HCT116 (cell line): Measurements from ENCODE around the gene HOXB7. TPM values are rescaled to one million over a fixed set of nuclear protein-coding genes. Genes with fewer than 3 reads are reported as not detected.

Experiments used
- ATAC-seq: fragments of 200-7000 bp; cut with Tn5 transposase; 2 replicates; pipeline ENCODE4 v1.9.1; 2020; ENCODE audit warnings: mild to moderate bottlenecking, moderate library complexity
- BruUV-seq: library from RNA; stranded (reverse); fragments of 400-500 nt; replicated peaks from 2 replicates; lab custom pipeline; 2021; lab: Mats Ljungman, UMichigan
- CTCF ChIA-PET: fragments of 300-600 bp; sonication (Branson Sonifier 250); formaldehyde crosslinking; loops from one replicate; lab custom pipeline; 2021; ENCODE audit warnings: antibody characterized with exemption; lab: Charles Lee
- POLR2A ChIA-PET: fragments of 300-600, 350-600 bp; sonication (Branson Sonifier 250); formaldehyde crosslinking; loops from one replicate; lab custom pipeline; 2021; ENCODE audit warnings: antibody characterized with exemption; lab: Charles Lee
- RAD21 ChIA-PET, 2 experiments: fragments of 300-600 bp; sonication (Branson Sonifier 250); formaldehyde crosslinking; loops; one replicate each; lab custom pipeline; 2023; ENCODE audit warnings: low total read pairs in 2 of 2; ENCODE audit not compliant: uncharacterized antibody in 2 of 2, unreplicated experiment in 2 of 2, low non-redundant PET in 1 of 2; lab: Charles Lee
- DNase-seq: peaks from one replicate; pipeline ENCODE4 v3.0.0-alpha.2; 2010; ENCODE audit warnings: low read depth, low spot score
- H2AFZ ChIP-seq: fragments of 200-600 bp; shearing (Covaris generic), sonication (generic); 2 replicates; pipeline ENCODE4 v1.6.1; 2017; ENCODE audit warnings: low read depth, mixed run types, mixed read lengths, antibody characterized with exemption, low read length; ENCODE audit not compliant: poor library complexity, severe bottlenecking
- H3K27ac ChIP-seq: 2 replicates; pipeline ENCODE4 v1.5.1; 2012; ENCODE audit warnings: low read depth, low read length
- H3K27me3 ChIP-seq: fragments of 200-600 bp; sonication (generic); 2 replicates; pipeline ENCODE4 v1.6.1; 2016; ENCODE audit warnings: mixed run types, low read length, mixed read lengths; ENCODE audit not compliant: insufficient read depth
- H3K36me3 ChIP-seq, 2 experiments: fragments of 200-500 bp in 1 of 2; fragments of 200-600 bp in 1 of 2; sonication (Bioruptor generic) in 1 of 2; sonication (generic) in 1 of 2; 2 replicates each; pipeline versions ENCODE4 v1.5.1 to v1.6.1; 2014 to 2016; ENCODE audit warnings: low read length in 2 of 2, inconsistent platforms in 1 of 2, mixed read lengths in 1 of 2, mixed run types in 1 of 2; ENCODE audit not compliant: insufficient read depth in 2 of 2, control insufficient read depth in 1 of 2
- H3K4me1 ChIP-seq, 2 experiments: fragments of 200-600 bp in 1 of 2; sonication (generic) in 1 of 2; 2 replicates each; pipeline versions ENCODE4 v1.5.1 to v1.6.1; 2012 to 2017; ENCODE audit warnings: low read length in 2 of 2, inconsistent platforms in 1 of 2, mild to moderate bottlenecking in 1 of 2, mixed read lengths in 1 of 2, mixed run types in 1 of 2, moderate library complexity in 1 of 2; ENCODE audit not compliant: insufficient read depth in 2 of 2, control insufficient read depth in 1 of 2
- H3K4me2 ChIP-seq: fragments of 200-600 bp; sonication (generic); 2 replicates; pipeline ENCODE4 v1.6.1; 2017; ENCODE audit warnings: mixed run types, low read length, mixed read lengths
- H3K4me3 ChIP-seq, 2 experiments: fragments of 200-600 bp in 1 of 2; sonication (generic) in 1 of 2; replicated peaks in 1 of 2; 2 replicates each; pipeline ENCODE4 v1.5.1; 2011 to 2016; ENCODE audit warnings: low read length in 2 of 2, control low read depth in 1 of 2, low read depth in 1 of 2, mild to moderate bottlenecking in 1 of 2, mixed read lengths in 1 of 2, mixed run types in 1 of 2
- H3K79me2 ChIP-seq: fragments of 200-600 bp; sonication (generic); 2 replicates; pipeline ENCODE4 v1.6.1; 2017; ENCODE audit warnings: mild to moderate bottlenecking, mixed run types, low read length, moderate library complexity, mixed read lengths; ENCODE audit not compliant: insufficient read depth
- H3K9ac ChIP-seq: fragments of 200-600 bp; sonication (generic); 2 replicates; pipeline ENCODE4 v1.6.1; 2016; ENCODE audit warnings: low read length, mixed read lengths
- H3K9me2 ChIP-seq: fragments of 200-600 bp; sonication (generic), shearing (Covaris generic); 2 replicates; pipeline ENCODE4 v1.6.1; 2017; ENCODE audit warnings: mixed run types, mild to moderate bottlenecking, moderate library complexity; ENCODE audit not compliant: insufficient read depth
- H3K9me3 ChIP-seq, 2 experiments: fragments of 200-500 bp in 1 of 2; fragments of 200-600 bp in 1 of 2; sonication (Bioruptor generic) in 1 of 2; sonication (generic) in 1 of 2; 2 replicates each; pipeline ENCODE4 v1.6.1; 2014 to 2017; ENCODE audit warnings: low read length in 2 of 2, mixed read lengths in 2 of 2, inconsistent platforms in 1 of 2, low read depth in 1 of 2, mild to moderate bottlenecking in 1 of 2, mixed run types in 1 of 2, moderate library complexity in 1 of 2; ENCODE audit not compliant: control insufficient read depth in 1 of 2, insufficient read depth in 1 of 2
- H4K20me1 ChIP-seq: fragments of 200-600 bp; sonication (generic), shearing (Covaris generic); 2 replicates; pipeline ENCODE4 v1.6.1; 2017; ENCODE audit warnings: mixed run types, mild to moderate bottlenecking, moderate library complexity; ENCODE audit not compliant: insufficient read depth
- CEBPB ChIP-seq: IDR thresholded peaks from 2 replicates; pipeline ENCODE4 v1.6.1; 2012; ENCODE audit warnings: low read depth
- CTCF ChIP-seq, 3 experiments: fragments of 200-600 bp in 1 of 3; sonication (generic) in 1 of 3; IDR thresholded peaks in 2 of 3; conservative IDR thresholded peaks in 1 of 3; 2 replicates each; pipeline ENCODE4 v1.5.1; 2012 to 2017; ENCODE audit warnings: low read depth in 2 of 3, low read length in 2 of 3, antibody characterized with exemption in 1 of 3, borderline replicate concordance in 1 of 3, control low read depth in 1 of 3, mild to moderate bottlenecking in 1 of 3, mixed read lengths in 1 of 3, mixed run types in 1 of 3, moderate library complexity in 1 of 3; ENCODE audit not compliant: insufficient read depth in 1 of 3
- FOSL1 ChIP-seq: IDR thresholded peaks from 2 replicates; pipeline ENCODE4 v1.6.1; 2012; ENCODE audit warnings: low read depth
- POLR2A ChIP-seq: IDR thresholded peaks from 2 replicates; pipeline ENCODE4 v1.7.0; 2011; ENCODE audit warnings: borderline replicate concordance; ENCODE audit not compliant: insufficient read depth, insufficient read length; ENCODE audit errors: extremely low read depth
- POLR2AphosphoS5 ChIP-seq: IDR thresholded peaks from 2 replicates; pipeline ENCODE4 v1.6.1; 2011; ENCODE audit warnings: mild to moderate bottlenecking, low read depth, low read length, moderate library complexity
- REST ChIP-seq: IDR thresholded peaks from 2 replicates; pipeline ENCODE4 v1.6.1; 2012; ENCODE audit warnings: low read depth
- SIN3A ChIP-seq: IDR thresholded peaks from 2 replicates; pipeline ENCODE4 v1.6.1; 2012; ENCODE audit warnings: low read depth
- TCF7L2 ChIP-seq: IDR thresholded peaks from 2 replicates; pipeline ENCODE4 v1.7.0; 2011; ENCODE audit warnings: borderline replicate concordance, inconsistent platforms; ENCODE audit not compliant: insufficient read depth, insufficient read length; ENCODE audit errors: extremely low read depth
- YY1 ChIP-seq: IDR thresholded peaks from 2 replicates; pipeline ENCODE4 v1.6.1; 2011; ENCODE audit warnings: low read length, low read depth, moderate library complexity, mild to moderate bottlenecking; ENCODE audit not compliant: insufficient replicate concordance; ENCODE audit errors: extremely low read depth
- ZFX ChIP-seq: fragments of 450-650 bp; IDR thresholded peaks from 2 replicates; pipeline ENCODE4 v1.6.1; 2017
- intact Hi-C: fragments of 100-400 bp; cut with micrococcal nuclease; formaldehyde crosslinking; loops from 2 replicates; pipeline ENCODE4 v1.10.0; 2022
- total RNA-seq: library from RNA; stranded (reverse); gene quantifications from one replicate; pipeline ENCODE4 v1.2.1, GENCODE V29; 2021; ENCODE audit not compliant: unreplicated experiment

The HOXB7 gene
- total RNA-seq, 1 experiment from 2014 or later, result 33.6 TPM

- Histone ChIP-seq H3K27me3 (no peaks in the 10 kb centered on the region), H3K9me3 (no peaks in the 10 kb centered on the region), H3K79me2 (peaks cover 65% of the 10 kb centered on the region), H3K9ac (no peak within 1 kb of the TSS), H3K4me1 (peaks cover 0 to 14% of the 10 kb centered on the region in 2 experiments; a peak in 2 of 4 replicates), H3K36me3 (peaks cover 23 to 30% of the 10 kb centered on the region in 2 experiments; a peak in 3 of 4 replicates), H2AFZ (no peak within 1 kb of the TSS), H3K9me2 (no peaks in the 10 kb centered on the region), H3K4me3 (no peak within 1 kb of the TSS), H3K4me2 (no peak within 1 kb of the TSS), H3K27ac (no peak within 1 kb of the TSS), H4K20me1 (no peaks in the 10 kb centered on the region)
- ChIA-PET RAD21 (interaction anchor here (0.6 to 1.3 kb wide), 5 partner anchors 92 to 570 kb away, joined by 3 to 5 read pairs (median 3); no protein-coding TSS in a partner anchor), POLR2A (no interaction called here), CTCF (interaction anchor here (1.0 to 2.2 kb wide), 4 partner anchors 20 to 330 kb away, joined by 5 to 9 read pairs (median 5); no protein-coding TSS in a partner anchor)
- TF ChIP-seq POLR2AphosphoS5, result no peak
- no peak for TF ChIP-seq CTCF (IDR thresholded peaks at IDR 0.05 in 2 of 3, conservative IDR thresholded peaks at IDR 0.05 in 1 of 3; ENCODE audit: borderline replicate concordance in 1 of 3, insufficient read depth in 1 of 3, low read depth in 2 of 3, low read length in 2 of 3)
- ATAC-seq (peak; percentile 3; the same call in 1 of the 2 replicates), DNase-seq (no peak)
- intact Hi-C loops, result no loop called here
- no TSS peak for BruUV-seq
Measured at GRCh38 chr17:48593126-48593829, 17.5 kb downstream of the HOXB7 start, which contains the start of gene HOXB5. Gene HOXB5 (minus strand): TSS chr17:48593779. CDS start chr17:48593682, 97 bp downstream.

GRCh38 chr17:48592577-48592976, 18.2 kb downstream of the HOXB7 start:
- no TSS peak for BruUV-seq
- Histone ChIP-seq H3K9me3 (no peaks in the 10 kb centered on the region), H3K27ac (no peak overlapping the region), H3K4me3 (no peak overlapping the region), H3K9ac (no peak overlapping the region), H2AFZ (no peak overlapping the region), H3K9me2 (no peaks in the 10 kb centered on the region), H3K4me1 (peaks cover 1 to 21% of the 10 kb centered on the region in 2 experiments; a peak in 3 of 4 replicates), H3K36me3 (peaks cover 16 to 30% of the 10 kb centered on the region in 2 experiments; a peak in 3 of 4 replicates), H4K20me1 (no peaks in the 10 kb centered on the region), H3K27me3 (no peaks in the 10 kb centered on the region), H3K4me2 (no peak overlapping the region), H3K79me2 (peaks cover 58% of the 10 kb centered on the region)
- ATAC-seq (no peak), DNase-seq (no peak)
- ChIA-PET CTCF (interaction anchor here (1.0 to 2.2 kb wide), 4 partner anchors 20 to 330 kb away, joined by 5 to 9 read pairs (median 5); no protein-coding TSS in a partner anchor), POLR2A (no interaction called here), RAD21 (no interaction called here)
- intact Hi-C loops, result no loop called here
- no peak for TF ChIP-seq ZFX
- no peak for TF ChIP-seq SIN3A
- TF ChIP-seq POLR2AphosphoS5, result no peak
- TF ChIP-seq REST, result no peak
- no peak for TF ChIP-seq CEBPB
- TF ChIP-seq FOSL1, result no peak
- no peak for TF ChIP-seq TCF7L2
- no peak for TF ChIP-seq YY1
- TF ChIP-seq POLR2A, result no peak
